ENCODE results near the gene SLC35F5.

The SLC35F5 gene

DNA sequence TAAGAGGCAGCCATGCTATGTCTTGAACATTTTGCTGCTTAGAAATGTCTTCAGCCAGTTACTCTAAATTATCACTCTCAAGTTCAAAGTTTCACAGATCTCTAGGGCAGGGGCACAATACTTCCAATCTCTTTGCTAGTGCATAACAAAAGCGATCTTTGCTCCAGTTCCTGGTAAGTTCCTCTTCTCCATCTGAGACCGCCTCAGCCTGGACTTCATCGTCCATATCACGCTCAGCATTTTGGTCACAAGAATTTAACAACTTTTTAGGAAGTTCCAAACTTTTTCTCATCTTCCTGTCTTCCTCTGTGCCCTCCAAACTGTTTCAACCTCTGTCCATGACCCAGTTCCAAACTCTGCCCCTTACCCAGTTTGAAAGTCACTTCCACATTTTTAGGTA, 8.8 kb upstream of the SLC35F5 start:
- TF ChIP-seq NFIC (IDR thresholded peaks at IDR 0.05) (no peak), TAF1 (IDR thresholded peaks at IDR 0.05; ENCODE audit: low read depth) (no peak), TCF12 (IDR thresholded peaks at IDR 0.05; ENCODE audit: low read depth) (no peak)

DNA sequence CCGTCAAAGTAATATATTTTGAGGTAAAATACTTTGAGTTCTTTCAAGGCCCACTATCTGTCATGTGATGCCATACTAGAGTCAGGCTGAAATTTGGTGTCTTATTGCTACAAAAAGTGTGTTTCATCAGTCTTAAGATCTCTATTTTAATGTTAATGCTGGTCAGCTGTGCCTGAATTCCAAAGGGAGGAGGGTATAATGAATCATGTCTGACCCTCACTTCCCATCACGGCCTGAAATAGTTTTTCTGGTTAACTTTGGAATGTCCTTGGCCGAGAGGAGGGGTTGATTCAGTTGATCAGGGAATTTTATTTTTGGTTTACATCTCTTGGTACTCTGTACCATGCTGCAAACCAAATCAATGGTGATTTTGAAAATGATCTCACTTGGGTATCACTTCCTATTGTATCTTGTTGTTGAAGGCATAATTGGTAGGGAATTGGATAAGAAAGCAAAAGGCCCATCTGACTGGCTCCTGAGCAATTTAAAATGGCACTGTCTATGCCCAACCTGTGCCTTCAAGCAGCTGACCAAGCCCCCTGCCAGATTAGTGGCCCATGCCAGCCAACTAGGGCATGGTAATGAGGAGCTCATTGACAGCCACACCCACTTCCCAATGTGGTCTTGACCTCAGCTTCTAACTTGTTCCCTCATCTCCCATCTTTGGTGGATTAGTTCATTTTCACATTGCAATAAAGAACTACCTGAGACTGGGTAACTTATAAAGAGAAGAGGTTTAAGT, 6.1 kb upstream of the SLC35F5 start:
- TF ChIP-seq EGR1 (IDR thresholded peaks at IDR 0.05), result no peak
- TF ChIP-seq, protein P1, sequence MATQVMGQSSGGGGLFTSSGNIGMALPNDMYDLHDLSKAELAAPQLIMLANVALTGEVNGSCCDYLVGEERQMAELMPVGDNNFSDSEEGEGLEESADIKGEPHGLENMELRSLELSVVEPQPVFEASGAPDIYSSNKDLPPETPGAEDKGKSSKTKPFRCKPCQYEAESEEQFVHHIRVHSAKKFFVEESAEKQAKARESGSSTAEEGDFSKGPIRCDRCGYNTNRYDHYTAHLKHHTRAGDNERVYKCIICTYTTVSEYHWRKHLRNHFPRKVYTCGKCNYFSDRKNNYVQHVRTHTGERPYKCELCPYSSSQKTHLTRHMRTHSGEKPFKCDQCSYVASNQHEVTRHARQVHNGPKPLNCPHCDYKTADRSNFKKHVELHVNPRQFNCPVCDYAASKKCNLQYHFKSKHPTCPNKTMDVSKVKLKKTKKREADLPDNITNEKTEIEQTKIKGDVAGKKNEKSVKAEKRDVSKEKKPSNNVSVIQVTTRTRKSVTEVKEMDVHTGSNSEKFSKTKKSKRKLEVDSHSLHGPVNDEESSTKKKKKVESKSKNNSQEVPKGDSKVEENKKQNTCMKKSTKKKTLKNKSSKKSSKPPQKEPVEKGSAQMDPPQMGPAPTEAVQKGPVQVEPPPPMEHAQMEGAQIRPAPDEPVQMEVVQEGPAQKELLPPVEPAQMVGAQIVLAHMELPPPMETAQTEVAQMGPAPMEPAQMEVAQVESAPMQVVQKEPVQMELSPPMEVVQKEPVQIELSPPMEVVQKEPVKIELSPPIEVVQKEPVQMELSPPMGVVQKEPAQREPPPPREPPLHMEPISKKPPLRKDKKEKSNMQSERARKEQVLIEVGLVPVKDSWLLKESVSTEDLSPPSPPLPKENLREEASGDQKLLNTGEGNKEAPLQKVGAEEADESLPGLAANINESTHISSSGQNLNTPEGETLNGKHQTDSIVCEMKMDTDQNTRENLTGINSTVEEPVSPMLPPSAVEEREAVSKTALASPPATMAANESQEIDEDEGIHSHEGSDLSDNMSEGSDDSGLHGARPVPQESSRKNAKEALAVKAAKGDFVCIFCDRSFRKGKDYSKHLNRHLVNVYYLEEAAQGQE (IDR thresholded peaks at IDR 0.05; ENCODE audit: low read depth), result no peak
- TF ChIP-seq TAF1 (IDR thresholded peaks at IDR 0.05; ENCODE audit: low read depth), result no peak
- no peak for TF ChIP-seq TEAD4 (IDR thresholded peaks at IDR 0.05)
- TF ChIP-seq RAD21 (IDR thresholded peaks at IDR 0.05; ENCODE audit: low read depth), result no peak
- TF ChIP-seq, protein P2, sequence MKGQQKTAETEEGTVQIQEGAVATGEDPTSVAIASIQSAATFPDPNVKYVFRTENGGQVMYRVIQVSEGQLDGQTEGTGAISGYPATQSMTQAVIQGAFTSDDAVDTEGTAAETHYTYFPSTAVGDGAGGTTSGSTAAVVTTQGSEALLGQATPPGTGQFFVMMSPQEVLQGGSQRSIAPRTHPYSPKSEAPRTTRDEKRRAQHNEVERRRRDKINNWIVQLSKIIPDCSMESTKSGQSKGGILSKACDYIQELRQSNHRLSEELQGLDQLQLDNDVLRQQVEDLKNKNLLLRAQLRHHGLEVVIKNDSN (IDR thresholded peaks at IDR 0.05), result no peak
- no peak for TF ChIP-seq ZBTB7A (IDR thresholded peaks at IDR 0.05; ENCODE audit: low read depth)
- TF ChIP-seq EP300 (IDR thresholded peaks at IDR 0.05; ENCODE audit: borderline replicate concordance), result no peak
- TF ChIP-seq CREB1 (IDR thresholded peaks at IDR 0.05; ENCODE audit: low read depth), result no peak
- TF ChIP-seq YY1 (IDR thresholded peaks at IDR 0.05; ENCODE audit: low read depth), result no peak
- TF ChIP-seq CEBPB (IDR thresholded peaks at IDR 0.05), result no peak

DNA sequence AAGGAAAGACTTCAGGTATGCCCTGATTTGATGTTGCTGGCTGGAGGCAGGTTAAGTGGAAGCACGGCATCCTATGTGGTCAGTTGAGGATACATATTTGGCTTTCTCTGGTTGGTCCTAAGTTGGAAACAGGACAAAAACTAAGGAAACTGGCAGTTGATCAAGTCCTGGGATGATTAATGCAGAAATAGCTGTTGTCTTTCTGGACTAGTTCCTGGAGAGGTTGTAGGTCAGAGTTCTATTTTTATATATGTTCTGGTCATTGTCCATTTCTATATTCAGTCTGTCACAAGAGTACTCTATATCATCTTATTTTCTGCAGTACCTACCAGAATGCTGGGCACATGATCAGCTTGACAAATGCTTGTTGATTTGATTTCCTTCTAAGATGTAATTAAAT, 4.0 kb upstream of the SLC35F5 start:
- TF ChIP-seq TAF1 (IDR thresholded peaks at IDR 0.05; ENCODE audit: low read depth) (no peak), TEAD4 (IDR thresholded peaks at IDR 0.05) (no peak)

DNA sequence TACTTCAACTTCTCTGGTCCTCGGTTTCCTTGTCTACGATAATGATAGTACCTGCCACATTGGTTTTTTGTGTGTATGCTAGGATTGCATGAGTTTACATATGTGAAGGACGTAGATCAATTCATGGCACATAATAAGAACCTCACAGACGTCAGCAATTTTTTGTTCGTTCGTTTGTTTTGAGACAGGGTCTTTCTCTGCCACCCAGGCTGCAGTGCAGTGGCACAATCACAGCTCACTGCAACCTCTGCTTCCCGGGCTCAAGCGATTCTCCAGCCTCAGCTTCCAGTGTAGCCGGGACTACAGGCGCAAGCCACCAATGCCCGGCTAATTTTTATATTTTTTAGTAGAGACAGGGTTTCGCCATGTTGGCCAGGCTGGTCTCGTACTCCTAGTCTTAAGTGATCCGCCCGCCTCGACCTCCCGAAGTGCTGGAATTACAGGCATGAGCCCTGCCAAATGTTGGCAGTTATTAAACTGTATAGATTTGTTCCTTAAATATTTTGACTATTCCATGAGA, 756 bp upstream of the SLC35F5 start:
- TF ChIP-seq CEBPB (IDR thresholded peaks at IDR 0.05) (no peak), CREB1 (IDR thresholded peaks at IDR 0.05; ENCODE audit: low read depth) (no peak), RAD21 (IDR thresholded peaks at IDR 0.05; ENCODE audit: low read depth) (no peak), ZBTB7A (IDR thresholded peaks at IDR 0.05; ENCODE audit: low read depth) (no peak)
- TF ChIP-seq, protein P2 (IDR thresholded peaks at IDR 0.05), result no peak
- TF ChIP-seq, protein P3, sequence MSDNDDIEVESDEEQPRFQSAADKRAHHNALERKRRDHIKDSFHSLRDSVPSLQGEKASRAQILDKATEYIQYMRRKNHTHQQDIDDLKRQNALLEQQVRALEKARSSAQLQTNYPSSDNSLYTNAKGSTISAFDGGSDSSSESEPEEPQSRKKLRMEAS (IDR thresholded peaks at IDR 0.05), result no peak

DNA sequence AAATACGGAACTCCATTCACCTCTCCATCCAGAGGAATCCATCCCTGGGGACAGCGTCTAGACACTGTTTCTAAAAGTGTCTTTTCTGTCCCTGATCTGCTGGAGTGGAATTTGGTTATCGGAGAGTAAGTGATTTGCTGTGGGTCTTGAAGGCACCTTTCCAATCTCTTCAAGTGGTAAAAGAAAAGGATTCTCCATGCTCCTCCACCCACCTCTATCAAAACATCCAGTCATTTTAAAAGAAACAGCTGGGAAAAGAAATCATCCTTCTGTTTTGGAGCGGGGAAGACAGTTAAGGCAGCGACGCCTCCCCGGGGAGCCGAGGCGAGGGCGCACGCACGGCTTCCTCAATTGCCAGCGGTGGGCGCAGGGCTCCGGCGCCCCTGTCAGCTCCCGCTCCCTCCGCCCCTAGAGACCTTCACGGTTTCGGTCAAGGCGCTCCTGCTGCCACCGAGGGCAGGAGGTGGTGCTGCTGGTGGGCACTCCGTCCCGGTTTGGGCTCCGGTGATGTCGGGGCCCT, 547 bp downstream of the SLC35F5 start:
- TF ChIP-seq TAF1 (IDR thresholded peaks at IDR 0.05; ENCODE audit: low read depth) (no peak), NFIC (IDR thresholded peaks at IDR 0.05) (0 out of 2 replicates have a peak, but pooled peaks have one; percentile 9), YY1 (IDR thresholded peaks at IDR 0.05; ENCODE audit: low read depth) (no peak), ZBTB7A (IDR thresholded peaks at IDR 0.05; ENCODE audit: low read depth) (peak; percentile 77)

DNA sequence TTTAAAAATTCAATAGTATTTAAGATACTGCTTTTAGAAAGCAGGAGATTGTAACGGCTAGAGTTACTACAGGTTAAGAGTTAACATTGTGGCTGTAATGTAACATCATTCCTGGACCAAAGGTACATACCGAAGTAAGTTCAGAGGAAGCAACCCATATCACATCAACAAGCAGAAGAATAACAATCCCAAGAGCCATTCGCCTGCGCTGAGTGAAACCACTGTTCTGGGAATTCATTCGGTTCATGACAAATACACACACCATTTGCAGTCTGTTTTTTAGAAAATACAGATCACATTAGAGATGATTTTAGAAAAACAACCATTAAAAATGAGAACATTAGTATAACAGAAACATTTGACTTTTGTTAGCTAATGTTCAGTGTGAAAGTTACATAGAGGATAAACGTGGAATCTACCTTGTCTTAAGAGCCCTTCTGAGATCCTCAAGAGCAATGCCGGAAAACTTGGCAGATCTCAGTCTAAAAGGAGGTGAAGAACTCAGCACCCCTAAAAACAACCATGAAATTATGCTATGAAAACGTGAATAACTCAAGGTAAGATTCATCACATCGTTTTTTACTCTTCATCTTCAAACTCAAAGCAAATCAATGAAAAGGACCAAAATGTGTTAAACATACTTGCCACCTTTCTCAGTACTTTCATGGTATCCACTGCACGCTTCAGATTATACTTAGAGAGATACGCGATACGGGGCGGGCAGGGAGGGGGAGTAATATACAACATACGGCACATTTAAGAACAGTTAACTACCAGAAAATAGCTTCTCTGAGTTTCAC, 1.2 kb downstream of the SLC35F5 start:
- no peak for TF ChIP-seq ZBTB7A (IDR thresholded peaks at IDR 0.05; ENCODE audit: low read depth)
- TF ChIP-seq TCF12 (IDR thresholded peaks at IDR 0.05; ENCODE audit: low read depth), result no peak
- TF ChIP-seq, protein P2 (IDR thresholded peaks at IDR 0.05), result no peak
- TF ChIP-seq TAF1 (IDR thresholded peaks at IDR 0.05; ENCODE audit: low read depth), result no peak
- no peak for TF ChIP-seq RAD21 (IDR thresholded peaks at IDR 0.05; ENCODE audit: low read depth)
- TF ChIP-seq TEAD4 (IDR thresholded peaks at IDR 0.05), result no peak
- no peak for TF ChIP-seq EGR1 (IDR thresholded peaks at IDR 0.05)
- TF ChIP-seq FOXM1 (IDR thresholded peaks at IDR 0.05; ENCODE audit: borderline replicate concordance, low read depth), result no peak
- no peak for TF ChIP-seq CREB1 (IDR thresholded peaks at IDR 0.05; ENCODE audit: low read depth)
- no peak for TF ChIP-seq CEBPB (IDR thresholded peaks at IDR 0.05)
- no peak for TF ChIP-seq EP300 (IDR thresholded peaks at IDR 0.05; ENCODE audit: borderline replicate concordance)

DNA sequence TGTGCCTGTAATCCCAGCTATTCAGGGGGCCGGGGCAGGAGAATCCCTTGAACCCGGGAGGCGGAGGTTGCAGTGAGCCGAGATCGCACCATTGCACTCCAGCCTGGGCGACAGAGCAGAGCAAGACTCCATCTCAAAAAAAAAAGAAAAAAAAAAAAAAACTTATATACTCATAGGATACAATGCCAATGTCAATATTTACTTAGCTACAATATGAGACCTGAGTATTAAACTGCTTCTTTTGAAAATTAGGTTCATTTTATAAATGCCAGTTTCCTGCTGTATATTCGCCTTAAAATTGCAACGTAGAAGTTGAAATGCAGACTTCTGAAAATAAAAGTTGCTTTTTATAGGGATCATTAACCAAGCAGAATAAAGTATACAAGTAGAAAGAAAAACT, 2.3 kb downstream of the SLC35F5 start:
- no peak for TF ChIP-seq TAF1 (IDR thresholded peaks at IDR 0.05; ENCODE audit: low read depth)
- no peak for TF ChIP-seq ZBTB7A (IDR thresholded peaks at IDR 0.05; ENCODE audit: low read depth)
- TF ChIP-seq FOXM1 (IDR thresholded peaks at IDR 0.05; ENCODE audit: borderline replicate concordance, low read depth), result no peak
- TF ChIP-seq NFIC (IDR thresholded peaks at IDR 0.05), result no peak
- TF ChIP-seq EGR1 (IDR thresholded peaks at IDR 0.05), result no peak
- no peak for TF ChIP-seq RAD21 (IDR thresholded peaks at IDR 0.05; ENCODE audit: low read depth)
- no peak for TF ChIP-seq EP300 (IDR thresholded peaks at IDR 0.05; ENCODE audit: borderline replicate concordance)
- no peak for TF ChIP-seq CEBPB (IDR thresholded peaks at IDR 0.05)
- no peak for TF ChIP-seq TCF12 (IDR thresholded peaks at IDR 0.05; ENCODE audit: low read depth)
- TF ChIP-seq, protein P2 (IDR thresholded peaks at IDR 0.05), result no peak
- TF ChIP-seq, protein P1 (IDR thresholded peaks at IDR 0.05; ENCODE audit: low read depth), result no peak
- no peak for TF ChIP-seq CREB1 (IDR thresholded peaks at IDR 0.05; ENCODE audit: low read depth)

All from Ishikawa (cell line).